Right lung (tissue), 5 donors: Measurements from ENCODE around the gene HLA-E. TPM values are rescaled to one million over a fixed set of nuclear protein-coding genes. Genes with fewer than 3 reads are reported as not detected.

ENCODE experiments used
- DNase-seq, 2 donors: peaks; one replicate each; pipeline ENCODE4 v3.0.0-alpha.2; 2013
- polyA plus RNA-seq, 5 donors: library from polyadenylated mRNA; unstranded; fragments of 120-200 nt; gene quantifications; one replicate each; pipeline versions ENCODE4 v1.2.1 to v1.2.3, GENCODE V29; 2013; ENCODE audit warnings: inconsistent platforms in 1 of 5, low replicate concordance in 1 of 5; ENCODE audit not compliant: insufficient read length in 5 of 5, insufficient read depth in 1 of 5

The HLA-E gene
- polyA plus RNA-seq, 5 donors = 169 to 206 (median 201) TPM

DNA sequence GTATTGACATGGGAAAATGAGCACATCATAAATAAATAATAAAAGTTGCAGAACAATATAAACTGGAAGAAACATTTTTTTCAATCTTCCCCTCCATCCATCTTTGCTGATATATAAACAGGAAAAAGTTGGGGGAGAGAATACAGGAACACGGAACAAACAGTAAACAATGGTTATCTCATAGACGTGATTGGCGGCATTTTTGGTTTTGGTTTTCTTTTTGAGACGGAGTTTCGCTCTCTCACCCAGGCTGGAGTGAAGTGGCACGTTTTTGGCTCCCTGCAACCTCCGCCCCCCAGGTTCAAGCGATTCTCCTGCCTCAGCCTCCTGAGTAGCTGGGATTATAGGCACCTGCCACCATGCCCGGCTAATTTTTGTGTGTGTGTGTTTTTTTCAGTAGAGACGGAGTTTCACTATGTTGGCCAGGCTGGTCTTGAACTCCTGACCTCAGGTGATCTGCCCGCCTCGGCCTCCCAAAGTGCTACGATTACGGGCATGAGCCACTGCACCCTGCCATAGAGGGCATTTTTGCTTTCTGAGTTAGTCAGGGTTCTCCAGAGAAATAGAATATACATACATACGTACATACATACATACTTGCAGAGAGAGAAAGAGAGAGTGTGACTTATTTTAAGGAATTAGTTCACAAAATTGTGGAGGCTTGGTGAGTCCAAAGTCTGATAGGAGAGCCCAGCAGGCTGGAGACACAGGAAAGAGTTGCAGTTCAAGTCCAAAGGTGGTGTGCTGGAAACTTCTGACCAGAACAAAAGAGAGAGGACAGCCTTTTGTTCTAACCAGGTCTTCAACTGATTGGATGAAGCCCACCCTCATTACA lies 44.4 kb downstream of the HLA-E start:
- no peak for DNase-seq

DNA sequence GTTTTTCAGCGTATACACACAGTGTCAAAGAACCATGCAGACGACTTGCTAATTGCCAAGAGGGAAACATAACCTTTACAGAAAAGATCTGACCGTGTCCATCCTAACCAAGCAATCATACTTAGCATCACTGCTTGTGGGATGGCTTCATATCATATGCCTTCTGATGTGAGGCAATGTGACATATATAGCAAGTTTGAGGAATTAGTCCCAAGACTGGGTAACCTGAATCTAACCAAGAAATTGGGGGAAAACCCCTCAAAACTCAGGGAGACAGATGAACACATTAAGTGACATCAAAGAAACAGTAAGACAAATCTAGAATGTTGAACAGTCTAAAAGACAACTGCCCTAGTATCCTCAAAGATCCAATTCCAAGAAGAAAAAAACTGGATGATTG lies 48.6 kb downstream of the HLA-E start:
- DNase-seq = no peak

DNA sequence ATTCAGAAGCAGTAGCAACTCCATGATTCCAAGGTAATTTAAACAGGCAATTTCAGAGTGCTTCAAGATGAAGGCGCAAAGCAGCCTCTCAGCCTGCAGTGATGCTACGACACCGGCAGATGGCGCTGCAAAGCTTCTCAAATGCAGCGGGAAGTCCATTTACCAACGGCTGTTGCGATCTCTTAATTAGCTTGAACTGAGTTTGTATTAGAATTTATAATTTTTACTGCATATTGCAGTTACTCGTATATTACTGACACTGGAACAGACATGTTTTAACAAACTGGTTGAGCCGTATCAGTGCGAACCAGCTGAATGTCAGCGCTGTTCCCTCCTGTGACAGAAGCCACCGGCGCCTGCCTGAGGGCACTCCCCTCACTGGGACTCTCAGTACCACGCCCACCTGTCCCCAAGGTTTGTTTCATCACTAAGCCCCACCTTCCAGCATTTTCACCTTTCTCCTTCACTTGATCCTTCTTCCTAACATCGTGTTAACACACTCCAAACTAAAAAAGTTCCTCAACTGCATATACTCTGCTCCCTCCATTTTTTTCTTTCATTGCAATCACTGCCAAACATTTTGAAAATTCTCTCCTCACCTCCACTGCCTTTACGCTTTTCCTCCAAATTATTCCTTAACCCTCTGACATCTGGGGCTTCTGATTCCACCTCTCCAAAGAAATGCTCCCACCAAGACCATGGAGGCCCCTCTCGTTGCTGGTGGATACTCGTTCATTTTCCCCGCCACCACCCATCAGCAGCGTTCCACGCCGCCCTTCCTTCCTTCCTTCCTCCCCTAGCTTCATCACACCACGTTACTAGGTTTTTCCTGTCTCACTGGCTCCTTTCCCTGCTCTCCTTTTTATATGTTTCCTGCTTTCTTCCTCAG lies 52.5 kb downstream of the HLA-E start:
- DNase-seq = peak; percentile 77 to 81

DNA sequence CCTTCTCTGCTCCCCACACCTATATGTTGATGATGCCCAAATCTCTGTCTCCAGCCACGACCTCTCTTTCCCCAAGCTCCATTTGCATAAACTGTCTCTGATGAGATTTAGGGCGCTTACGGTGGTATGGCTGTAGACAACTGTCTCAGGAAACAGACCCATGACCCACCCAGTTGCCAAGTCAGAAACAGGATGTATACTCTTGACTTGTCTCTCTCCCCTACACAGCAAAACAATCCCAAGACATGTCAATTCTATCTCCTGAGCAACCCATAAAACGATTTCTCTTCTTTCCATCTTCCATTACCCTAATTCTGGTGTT lies 53.1 kb downstream of the HLA-E start:
- no peak for DNase-seq

DNA sequence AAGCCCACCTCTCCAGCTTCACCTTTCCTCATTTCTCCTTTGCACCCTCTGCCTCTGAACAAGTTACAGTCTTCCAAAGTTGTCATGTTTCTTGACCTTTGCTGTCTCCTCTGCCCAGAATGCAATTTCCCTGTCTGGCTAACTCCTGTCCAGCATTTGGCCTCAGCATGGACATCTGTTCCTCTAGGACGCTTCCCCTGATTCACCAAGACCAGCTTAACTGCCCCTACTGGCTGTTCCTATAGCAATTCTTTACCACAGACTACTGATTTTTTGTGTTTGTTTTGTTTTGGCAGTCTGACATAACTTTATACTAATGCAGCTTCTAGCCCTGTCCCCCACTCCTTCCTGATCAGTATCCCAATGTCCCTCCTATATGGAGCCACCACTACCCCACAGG lies 53.6 kb downstream of the HLA-E start:
- DNase-seq = no peak

Other genes starting within 250 kb of the HLA-E start
- gene TRIM39, start 162.6 kb upstream of the HLA-E start, polyA plus RNA-seq = 10 to 100 TPM; 11.3 to 14.1 (median 12.8) TPM
- 10 to 100 TPM; 26.3 to 49.2 (median 31.7) TPM for gene RPP21, start 144.4 kb upstream of the HLA-E start, polyA plus RNA-seq
- 100 to 1,000 TPM in 3 of 5 donors, 10 to 100 TPM in 2; 88.9 to 114 (median 103) TPM for gene GNL1, start 67.0 kb downstream of the HLA-E start, polyA plus RNA-seq
- 10 to 100 TPM; 33.4 to 42.7 (median 36.8) TPM for gene PRR3, start 67.8 kb downstream of the HLA-E start, polyA plus RNA-seq
- gene ABCF1, start 81.9 kb downstream of the HLA-E start, polyA plus RNA-seq = 10 to 100 TPM; 47.5 to 66.6 (median 60.3) TPM
- 10 to 100 TPM; 46.7 to 55.2 (median 48.8) TPM for gene PPP1R10, start 127.7 kb downstream of the HLA-E start, polyA plus RNA-seq
- gene MRPS18B, start 128.3 kb downstream of the HLA-E start, polyA plus RNA-seq = 10 to 100 TPM; 41.8 to 48.2 (median 47.1) TPM
- 10 to 100 TPM; 53.8 to 77.1 (median 63.6) TPM for gene ATAT1, start 137.4 kb downstream of the HLA-E start, polyA plus RNA-seq
- 10 to 100 TPM in 4 of 5 donors, 1 to 10 TPM in 1; 9.7 to 16.1 (median 15.6) TPM for gene C6orf136, start 157.6 kb downstream of the HLA-E start, polyA plus RNA-seq
- 10 to 100 TPM; 32.2 to 42.4 (median 37.3) TPM for gene DHX16, start 183.5 kb downstream of the HLA-E start, polyA plus RNA-seq
- gene PPP1R18, start 197.1 kb downstream of the HLA-E start, polyA plus RNA-seq = 10 to 100 TPM; 36.9 to 49.7 (median 44.2) TPM
- gene NRM, start 201.5 kb downstream of the HLA-E start, polyA plus RNA-seq = 10 to 100 TPM; 38.5 to 43.4 (median 41.0) TPM
- gene MDC1, start 227.8 kb downstream of the HLA-E start, polyA plus RNA-seq = 10 to 100 TPM; 38.7 to 55.3 (median 44.5) TPM
- gene TUBB, start 230.8 kb downstream of the HLA-E start, polyA plus RNA-seq = 1,000 to 10,000 TPM; 1,106 to 1,526 (median 1,140) TPM